Astrocyte (in vitro differentiated cells and primary cell): ENCODE measurements around the gene RMP24.
A peak's percentile ranks its signal among the peaks of the same experiment; 100 is the strongest.

Experiments used
- DNase-seq: peaks from one replicate; pipeline ENCODE4 v3.0.0-alpha.2; 2010; ENCODE audit warnings: low read depth
- FAIRE-seq: peaks from 2 replicates; lab custom pipeline; 2011; peaks lifted over from hg19 to GRCh38; lab: Jason Lieb, UNC
- H2AFZ ChIP-seq: 2 replicates; pipeline ENCODE4 v1.6.0; 2012; ENCODE audit warnings: low read depth, low read length, inconsistent platforms
- H3K27ac ChIP-seq: 2 replicates; pipeline ENCODE4 v1.5.1; 2011; ENCODE audit warnings: low read depth, low read length, inconsistent platforms
- H3K27me3 ChIP-seq: 2 replicates; pipeline ENCODE4 v1.6.0; 2011; ENCODE audit warnings: low read length, inconsistent platforms; ENCODE audit not compliant: insufficient read depth
- H3K36me3 ChIP-seq: 2 replicates; pipeline ENCODE4 v1.5.1; 2011; ENCODE audit warnings: low read length, inconsistent platforms; ENCODE audit not compliant: insufficient read depth
- H3K4me1 ChIP-seq: 2 replicates; pipeline ENCODE4 v1.5.1; 2011; ENCODE audit warnings: low read length, inconsistent platforms; ENCODE audit not compliant: insufficient read depth
- H3K4me2 ChIP-seq: 2 replicates; pipeline ENCODE4 v1.6.0; 2012; ENCODE audit warnings: low read length, inconsistent platforms
- H3K4me3 ChIP-seq: 2 replicates; pipeline ENCODE4 v1.5.1; 2011; ENCODE audit warnings: low read depth, mild to moderate bottlenecking, low read length, inconsistent platforms; ENCODE audit not compliant: insufficient read depth
- H3K79me2 ChIP-seq: 2 replicates; pipeline ENCODE4 v1.6.0; 2012; ENCODE audit warnings: mild to moderate bottlenecking, low read length, inconsistent platforms; ENCODE audit not compliant: insufficient read depth
- H3K9ac ChIP-seq: 2 replicates; pipeline ENCODE4 v1.6.0; 2012; ENCODE audit warnings: mild to moderate bottlenecking, low read length, inconsistent platforms
- H3K9me3 ChIP-seq: 2 replicates; pipeline ENCODE4 v1.5.1; 2012; ENCODE audit warnings: low read depth, mild to moderate bottlenecking, low read length, inconsistent platforms; ENCODE audit not compliant: insufficient read depth
- H4K20me1 ChIP-seq: 2 replicates; pipeline ENCODE4 v1.6.0; 2012; ENCODE audit warnings: low read length, inconsistent platforms; ENCODE audit not compliant: insufficient read depth
- H3K27ac Mint-ChIP-seq: one replicate; pipeline ENCODE4 v1.8.0; 2021; ENCODE audit warnings: mild to moderate bottlenecking, mixed read lengths; ENCODE audit not compliant: unreplicated experiment
- H3K27me3 Mint-ChIP-seq: one replicate; pipeline ENCODE4 v1.8.0; 2021; ENCODE audit warnings: low read depth, mixed read lengths; ENCODE audit not compliant: unreplicated experiment
- H3K36me3 Mint-ChIP-seq: one replicate; pipeline ENCODE4 v1.8.0; 2021; ENCODE audit warnings: low read depth, mixed read lengths; ENCODE audit not compliant: unreplicated experiment
- H3K4me1 Mint-ChIP-seq: one replicate; pipeline ENCODE4 v1.8.0; 2021; ENCODE audit warnings: low read depth, mixed read lengths; ENCODE audit not compliant: unreplicated experiment
- H3K4me3 Mint-ChIP-seq: one replicate; pipeline ENCODE4 v1.8.0; 2021; ENCODE audit warnings: mild to moderate bottlenecking, moderate library complexity, mixed read lengths; ENCODE audit not compliant: unreplicated experiment
- H3K9me3 Mint-ChIP-seq: one replicate; pipeline ENCODE4 v1.8.0; 2021; ENCODE audit warnings: mild to moderate bottlenecking, mixed read lengths; ENCODE audit not compliant: unreplicated experiment
- CTCF ChIP-seq: IDR thresholded peaks from 2 replicates; pipeline ENCODE4 v1.5.1; 2011; ENCODE audit warnings: low read depth, mild to moderate bottlenecking, inconsistent platforms, low read length, moderate library complexity; ENCODE audit not compliant: insufficient read depth
- EZH2 ChIP-seq: IDR thresholded peaks from 2 replicates; pipeline ENCODE4 v1.6.1; 2012; ENCODE audit warnings: mild to moderate bottlenecking, low read length, inconsistent platforms; ENCODE audit not compliant: insufficient read depth

RMP24 gene

GRCh38 chr18:35982409-35983114 lies 10.1 kb downstream of the RMP24 start:
- H3K4me3 Mint-ChIP-seq: no peak overlapping the region

GRCh38 chr18:35983147-35983546 lies 10.7 kb downstream of the RMP24 start:
- no peaks in the 10 kb centered on the region for H3K27me3 Mint-ChIP-seq
- no peaks in the 10 kb centered on the region for H4K20me1 ChIP-seq
- H3K9ac ChIP-seq: peak overlapping the region; percentile 42
- H3K4me3 ChIP-seq: no peak overlapping the region
- FAIRE-seq (no peak), DNase-seq (no peak)
- H3K9me3 Mint-ChIP-seq: no peaks in the 10 kb centered on the region
- peaks cover 8% of the 10 kb centered on the region for H3K4me1 ChIP-seq
- H3K27ac Mint-ChIP-seq: no peak overlapping the region
- peaks cover 20% of the 10 kb centered on the region for H3K36me3 ChIP-seq
- H3K4me2 ChIP-seq: peak overlapping the region; percentile 20
- H3K79me2 ChIP-seq: no peaks in the 10 kb centered on the region
- peaks cover 7% of the 10 kb centered on the region for H3K4me1 Mint-ChIP-seq
- H3K4me3 Mint-ChIP-seq: no peak overlapping the region
- H3K27ac ChIP-seq: peak overlapping the region; percentile 76
- H3K27me3 ChIP-seq: no peaks in the 10 kb centered on the region
- TF ChIP-seq EZH2: no peak
- TF ChIP-seq CTCF: no peak
- H2AFZ ChIP-seq: no peak overlapping the region
- H3K9me3 ChIP-seq: no peaks in the 10 kb centered on the region
- H3K36me3 Mint-ChIP-seq: peaks cover 14% of the 10 kb centered on the region

More at GRCh38 chr18:35982409-35983114, 10.1 kb downstream of the RMP24 start:
- peak overlapping the region; percentile 76 for H3K27ac ChIP-seq
- H3K4me3 ChIP-seq: no peak overlapping the region
- H3K27me3 ChIP-seq: no peaks in the 10 kb centered on the region
- no peak overlapping the region for H3K9ac ChIP-seq
- peak; percentile 65 for DNase-seq
- H2AFZ ChIP-seq: no peak overlapping the region
- H4K20me1 ChIP-seq: no peaks in the 10 kb centered on the region
- peaks cover 26% of the 10 kb centered on the region for H3K36me3 ChIP-seq
- TF ChIP-seq CTCF (no peak), EZH2 (no peak)
- peaks cover 8% of the 10 kb centered on the region for H3K4me1 ChIP-seq
- Mint-ChIP-seq H3K36me3 (peaks cover 12% of the 10 kb centered on the region), H3K4me1 (peaks cover 7% of the 10 kb centered on the region), H3K27ac (no peak overlapping the region), H3K27me3 (no peaks in the 10 kb centered on the region), H3K9me3 (no peaks in the 10 kb centered on the region)
- FAIRE-seq: no peak
- H3K79me2 ChIP-seq: no peaks in the 10 kb centered on the region
- H3K9me3 ChIP-seq: no peaks in the 10 kb centered on the region
- H3K4me2 ChIP-seq: peak overlapping the region; percentile 5

GRCh38 chr18:35983818-35984217 lies 11.3 kb downstream of the RMP24 start:
- Histone ChIP-seq H3K9ac (peak overlapping the region; percentile 42), H3K36me3 (peaks cover 16% of the 10 kb centered on the region), H3K27ac (peak overlapping the region; percentile 76), H3K79me2 (no peaks in the 10 kb centered on the region), H3K4me3 (no peak overlapping the region), H3K4me2 (peak overlapping the region; percentile 20), H3K27me3 (no peaks in the 10 kb centered on the region), H4K20me1 (no peaks in the 10 kb centered on the region), H2AFZ (no peak overlapping the region), H3K9me3 (no peaks in the 10 kb centered on the region), H3K4me1 (peaks cover 8% of the 10 kb centered on the region)
- DNase-seq (peak; percentile 82), FAIRE-seq (peak; percentile 77)
- Mint-ChIP-seq H3K9me3 (no peaks in the 10 kb centered on the region), H3K36me3 (peaks cover 11% of the 10 kb centered on the region), H3K4me3 (no peak overlapping the region), H3K27ac (peak overlapping the region; percentile 28), H3K27me3 (no peaks in the 10 kb centered on the region), H3K4me1 (peaks cover 7% of the 10 kb centered on the region)
- no peak for TF ChIP-seq CTCF
- no peak for TF ChIP-seq EZH2
